AG10803 (cell line): ENCODE results near the gene MRPL21.

Experiments used
- DNase-seq: peaks from one replicate; pipeline ENCODE4 v3.0.0; 2010; ENCODE audit warnings: low read depth
- H3K4me3 ChIP-seq: 2 replicates; pipeline ENCODE4 v1.5.1; 2011; ENCODE audit warnings: mild to moderate bottlenecking, low read length, control low read depth
- CTCF ChIP-seq: conservative IDR thresholded peaks from 2 replicates; pipeline ENCODE4 v1.5.1; 2011; ENCODE audit warnings: mild to moderate bottlenecking, low read length, control low read depth, inconsistent platforms

MRPL21 gene

GRCh38 chr11:68841718-68842426 is 61.8 kb downstream of the MRPL21 start, which contains the start of gene CPT1A:
TSS of gene CPT1A (minus strand) at chr11:68841916. CDS start at chr11:68815474, 26,442 bp downstream.
- TF ChIP-seq CTCF: no peak
- DNase-seq: peak; percentile 73
- peak within 1 kb of the TSS; percentile 78 for H3K4me3 ChIP-seq
